Mononuclear cell (primary cell): ENCODE results near the gene EGR4. TPM values are rescaled to one million over a fixed set of nuclear protein-coding genes. Genes with fewer than 3 reads are reported as not detected.

Source experiments
- H3K27me3 ChIP-seq: 2 replicates; pipeline ENCODE4 v1.6.0; 2011; ENCODE audit warnings: low read length, control low read depth; ENCODE audit not compliant: insufficient read depth
- H3K4me1 ChIP-seq: 2 replicates; pipeline ENCODE4 v1.5.1; 2011; ENCODE audit warnings: mild to moderate bottlenecking, low read length, control low read depth; ENCODE audit not compliant: insufficient read depth
- H3K4me3 ChIP-seq: 2 replicates; pipeline ENCODE4 v1.5.1; 2011; ENCODE audit warnings: mild to moderate bottlenecking, low read length, moderate library complexity
- H3K9me3 ChIP-seq: 2 replicates; pipeline ENCODE4 v1.5.1; 2011; ENCODE audit warnings: low read depth, mild to moderate bottlenecking, control low read depth, low read length
- total RNA-seq: library from RNA; depleted of rRNA; stranded (reverse); fragments of >200 nt; gene quantifications from one replicate; pipeline ENCODE4 v1.2.3, GENCODE V29; 2012

Gene EGR4
- total RNA-seq, 1 donor, result 0.52 TPM

- H3K4me3 ChIP-seq, result no peak overlapping the region
- peaks cover 35% of the 10 kb centered on the region for H3K4me1 ChIP-seq
- H3K27me3 ChIP-seq, result no peaks in the 10 kb centered on the region
- no peaks in the 10 kb centered on the region for H3K9me3 ChIP-seq
Observed at GRCh38 chr2:73282924-73283544, 10.3 kb downstream of the EGR4 start.

- Histone ChIP-seq H3K27me3 (no peaks in the 10 kb centered on the region), H3K9me3 (no peaks in the 10 kb centered on the region), H3K4me1 (peaks cover 27% of the 10 kb centered on the region), H3K4me3 (no peak overlapping the region)
Observed at GRCh38 chr2:73281244-73281643, 12.1 kb downstream of the EGR4 start.

- Histone ChIP-seq H3K27me3 (no peaks in the 10 kb centered on the region), H3K4me1 (peaks cover 13% of the 10 kb centered on the region), H3K9me3 (no peaks in the 10 kb centered on the region), H3K4me3 (no peak overlapping the region)
Observed at GRCh38 chr2:73279852-73280251, 13.5 kb downstream of the EGR4 start.

GRCh38 chr2:73272270-73272669, 21.1 kb downstream of the EGR4 start:
- H3K4me1 ChIP-seq, result peaks cover 10% of the 10 kb centered on the region
- no peaks in the 10 kb centered on the region for H3K9me3 ChIP-seq
- H3K27me3 ChIP-seq, result no peaks in the 10 kb centered on the region
- H3K4me3 ChIP-seq, result no peak overlapping the region

- Histone ChIP-seq H3K4me1 (peaks cover 10% of the 10 kb centered on the region), H3K9me3 (no peaks in the 10 kb centered on the region), H3K4me3 (peak overlapping the region; percentile 27), H3K27me3 (no peaks in the 10 kb centered on the region)
Observed at GRCh38 chr2:73269686-73270465, 23.5 kb downstream of the EGR4 start.

GRCh38 chr2:73268830-73269685, 24.3 kb downstream of the EGR4 start:
- Histone ChIP-seq H3K4me3 (peak overlapping the region; percentile 27), H3K27me3 (no peaks in the 10 kb centered on the region), H3K4me1 (peaks cover 10% of the 10 kb centered on the region), H3K9me3 (no peaks in the 10 kb centered on the region)

GRCh38 chr2:73268366-73268829, 24.9 kb downstream of the EGR4 start:
- Histone ChIP-seq H3K4me1 (peaks cover 10% of the 10 kb centered on the region), H3K4me3 (no peak overlapping the region), H3K9me3 (no peaks in the 10 kb centered on the region), H3K27me3 (no peaks in the 10 kb centered on the region)

- H3K4me3 ChIP-seq, result no peak overlapping the region
- H3K9me3 ChIP-seq, result no peaks in the 10 kb centered on the region
- no peaks in the 10 kb centered on the region for H3K27me3 ChIP-seq
- H3K4me1 ChIP-seq, result peaks cover 10% of the 10 kb centered on the region
Observed at GRCh38 chr2:73267008-73267407, 26.3 kb downstream of the EGR4 start.

GRCh38 chr2:73266061-73266901, 27.1 kb downstream of the EGR4 start:
- no peak overlapping the region for H3K4me3 ChIP-seq
- H3K9me3 ChIP-seq, result no peaks in the 10 kb centered on the region
- H3K4me1 ChIP-seq, result peaks cover 10% of the 10 kb centered on the region
- H3K27me3 ChIP-seq, result no peaks in the 10 kb centered on the region

GRCh38 chr2:73265298-73266060, 27.9 kb downstream of the EGR4 start:
- peaks cover 10% of the 10 kb centered on the region for H3K4me1 ChIP-seq
- no peak overlapping the region for H3K4me3 ChIP-seq
- H3K9me3 ChIP-seq, result no peaks in the 10 kb centered on the region
- no peaks in the 10 kb centered on the region for H3K27me3 ChIP-seq

GRCh38 chr2:73264783-73265182, 28.6 kb downstream of the EGR4 start:
- H3K9me3 ChIP-seq, result no peaks in the 10 kb centered on the region
- H3K27me3 ChIP-seq, result no peaks in the 10 kb centered on the region
- H3K4me1 ChIP-seq, result peaks cover 9% of the 10 kb centered on the region
- H3K4me3 ChIP-seq, result no peak overlapping the region

GRCh38 chr2:73264332-73264606, 29.1 kb downstream of the EGR4 start:
- Histone ChIP-seq H3K4me3 (no peak overlapping the region), H3K9me3 (no peaks in the 10 kb centered on the region), H3K4me1 (peaks cover 6% of the 10 kb centered on the region), H3K27me3 (no peaks in the 10 kb centered on the region)

- H3K4me3 ChIP-seq, result no peak overlapping the region
- peaks cover 3% of the 10 kb centered on the region for H3K4me1 ChIP-seq
- no peaks in the 10 kb centered on the region for H3K9me3 ChIP-seq
- H3K27me3 ChIP-seq, result no peaks in the 10 kb centered on the region
Observed at GRCh38 chr2:73263540-73264331, 29.6 kb downstream of the EGR4 start.
